ENCODE measurements around the gene SAXO2.
"Not testable (repeated sequence)": the region's sequence is repeated elsewhere in the genome, so short reads cannot be mapped to it uniquely, and the experiment has no call there.

GRCh38 chr15:82284381-82284780, 21.8 kb downstream of the SAXO2 start:
- not testable (repeated sequence) for TF ChIP-seq CTCF, POLR2A, POLR2AphosphoS5, EP300 (IDR thresholded peaks at IDR 0.05)
